ENCODE data around the gene SLAMF6.
"Not testable (repeated sequence)": the region's sequence is repeated elsewhere in the genome, so short reads cannot be mapped to it uniquely, and the experiment has no call there.

GRCh38 chr1:160532557-160532813, 9.4 kb upstream of the SLAMF6 start:
- not testable (repeated sequence) for TF ChIP-seq POLR2A, CTCF (IDR thresholded peaks at IDR 0.05)

Data from testis (tissue), 2 donors.